ENCODE results near the gene ACIN1. TPM values are rescaled to one million over a fixed set of nuclear protein-coding genes. Genes with fewer than 3 reads are reported as not detected.
A peak's percentile ranks its signal among the peaks of the same experiment; 100 is the strongest.

ACIN1 gene
- total RNA-seq, 2 experiments from 2014 or later = 132 to 139 TPM

- Mint-ChIP-seq H3K36me3 (ENCODE audit: low read depth) (peaks cover 43% of the 10 kb centered on the region), H3K9me3 (no peaks in the 10 kb centered on the region), H3K27ac (peak overlapping the region; percentile 82), H3K4me1 (ENCODE audit: low read depth) (peaks cover 58% of the 10 kb centered on the region), H3K4me3 (no peak overlapping the region), H3K27me3 (no peaks in the 10 kb centered on the region)
- ChIA-PET POLR2A (interaction anchor here (1.1 to 4.5 kb wide), 5 partner anchors 8 to 38 kb away, joined by 3 to 27 read pairs (median 5); no protein-coding TSS in a partner anchor), CTCF (interaction anchor here (1.0 to 5.1 kb wide), 10 partner anchors 10 to 97 kb away, joined by 3 to 22 read pairs (median 6); partner anchors contain the start of gene CDH24)
- intact Hi-C loops (cut with micrococcal nuclease) = no loop called here
- DNase-seq (no peak), ATAC-seq (no peak)
- no peak for TF ChIP-seq CTCF (IDR thresholded peaks at IDR 0.05)
Observed at GRCh38 chr14:23023795-23024152, 71.2 kb downstream of the ACIN1 start.

- CTCF ChIA-PET = interaction anchor here (0.6 to 5.1 kb wide), 11 partner anchors 10 to 97 kb away, joined by 3 to 22 read pairs (median 5); partner anchors contain the start of gene CDH24
- H3K4me1 Mint-ChIP-seq (ENCODE audit: low read depth) = peaks cover 55% of the 10 kb centered on the region
- peak overlapping the region; percentile 82 for H3K27ac Mint-ChIP-seq
- intact Hi-C loops (cut with micrococcal nuclease) = no loop called here
- DNase-seq (no peak), ATAC-seq (no peak)
- TF ChIP-seq CTCF (IDR thresholded peaks at IDR 0.05) = no peak
- peaks cover 40% of the 10 kb centered on the region for H3K36me3 Mint-ChIP-seq (ENCODE audit: low read depth)
- no peaks in the 10 kb centered on the region for H3K9me3 Mint-ChIP-seq
- peak overlapping the region; percentile 26 for H3K4me3 Mint-ChIP-seq
- H3K27me3 Mint-ChIP-seq = no peaks in the 10 kb centered on the region
- POLR2A ChIA-PET = interaction anchor here (0.6 to 4.5 kb wide), 6 partner anchors 9 to 37 kb away, joined by 3 to 27 read pairs (median 4); no protein-coding TSS in a partner anchor
Observed at GRCh38 chr14:23023022-23023794, 71.7 kb downstream of the ACIN1 start.

- Mint-ChIP-seq H3K9me3 (no peaks in the 10 kb centered on the region), H3K4me1 (ENCODE audit: low read depth) (peaks cover 51% of the 10 kb centered on the region), H3K27me3 (no peaks in the 10 kb centered on the region), H3K27ac (peak overlapping the region; percentile 80), H3K4me3 (no peak overlapping the region), H3K36me3 (ENCODE audit: low read depth) (peaks cover 33% of the 10 kb centered on the region)
- intact Hi-C loops (cut with micrococcal nuclease) = no loop called here
- POLR2A ChIA-PET = interaction anchor here (1.0 to 2.9 kb wide), 2 partner anchors 10 to 11 kb away, joined by 4 to 9 read pairs; no protein-coding TSS in a partner anchor
- CTCF ChIA-PET = interaction anchor here (0.8 to 5.1 kb wide), 7 partner anchors 9 to 55 kb away, joined by 4 to 22 read pairs (median 5); no protein-coding TSS in a partner anchor
- DNase-seq (no peak), ATAC-seq (no peak)
- TF ChIP-seq CTCF (IDR thresholded peaks at IDR 0.05) = no peak
Observed at GRCh38 chr14:23021889-23022442, 73.0 kb downstream of the ACIN1 start.

- TF ChIP-seq CTCF (IDR thresholded peaks at IDR 0.05) = no peak
- Mint-ChIP-seq H3K36me3 (ENCODE audit: low read depth) (peaks cover 33% of the 10 kb centered on the region), H3K27ac (peak overlapping the region; percentile 80), H3K27me3 (no peaks in the 10 kb centered on the region), H3K9me3 (no peaks in the 10 kb centered on the region), H3K4me3 (peak overlapping the region; percentile 4), H3K4me1 (ENCODE audit: low read depth) (peaks cover 51% of the 10 kb centered on the region)
- ATAC-seq (no peak), DNase-seq (no peak)
- POLR2A ChIA-PET = interaction anchor here (0.6 to 2.9 kb wide), 4 partner anchors 9 to 15 kb away, joined by 3 to 10 read pairs (median 7); no protein-coding TSS in a partner anchor
- CTCF ChIA-PET = interaction anchor here (1.0 to 5.1 kb wide), 7 partner anchors 9 to 56 kb away, joined by 3 to 22 read pairs (median 5); partner anchors contain the start of gene CDH24
- intact Hi-C loops (cut with micrococcal nuclease) = no loop called here
Observed at GRCh38 chr14:23021434-23021833, 73.5 kb downstream of the ACIN1 start.

Measured in activated CD8-positive, alpha-beta T cell treated with anti-CD3 and anti-CD28 coated beads for 36 hours (primary cell).